Measurements from ENCODE around the gene GAS7.

- TF ChIP-seq POLR2A (IDR thresholded peaks at IDR 0.05) (no peak), CTCF (IDR thresholded peaks at IDR 0.05) (no peak), POLR2AphosphoS5 (IDR thresholded peaks at IDR 0.05) (no peak)
These were observed 32.0 kb downstream of the GAS7 start for GRCh38 chr17:10166176-10166935.

Data from gastroesophageal sphincter (tissue), 3 donors.